Testis (tissue), 3 donors: ENCODE data around the gene PARP14. TPM values are rescaled to one million over a fixed set of nuclear protein-coding genes. Genes with fewer than 3 reads are reported as not detected.
"Not testable (repeated sequence)": the region's sequence is repeated elsewhere in the genome, so short reads cannot be mapped to it uniquely, and the experiment has no call there.

Experiments
- DNase-seq: peaks from one replicate; pipeline ENCODE4 v3.0.0-alpha.2; 2019
- H3K27ac ChIP-seq, 2 donors: fragments of 200-600 bp; sonication (generic); one replicate each; pipeline ENCODE4 v1.5.1; 2019
- H3K27me3 ChIP-seq: fragments of 200-600 bp; sonication (generic); one replicate; pipeline ENCODE4 v1.5.1; 2019
- H3K36me3 ChIP-seq: fragments of 200-600 bp; sonication (generic); one replicate; pipeline ENCODE4 v1.5.1; 2017; ENCODE audit warnings: low read depth; ENCODE audit errors: missing control alignments
- H3K4me1 ChIP-seq: fragments of 200-600 bp; sonication (generic); one replicate; pipeline ENCODE4 v1.5.1; 2019
- H3K4me3 ChIP-seq, 2 donors: fragments of 200-600 bp; sonication (generic); one replicate each; pipeline ENCODE4 v1.5.1; 2017 to 2019
- H3K9me3 ChIP-seq: fragments of 200-600 bp; sonication (generic); one replicate; pipeline ENCODE4 v1.5.1; 2017
- POLR2A ChIP-seq: fragments of 450-650 bp; IDR thresholded peaks from one replicate; pipeline ENCODE4 v1.6.1; 2017; ENCODE audit warnings: antibody characterized with exemption, mild to moderate bottlenecking, moderate library complexity
- WGBS, 2 donors: methylation state at CpG; one replicate each; pipeline ENCODE4 v1.1.5; 2018; 5-methylcytosine and 5-hydroxymethylcytosine counted together
- intact Hi-C: fragments of 100-400 bp; cut with DNase I; formaldehyde crosslinking; loops from one replicate; pipeline ENCODE4 v1.15.1; 2023; ENCODE audit warnings: low total_unique reads
- polyA plus RNA-seq: library from polyadenylated mRNA; stranded (reverse); fragments of 350-450 nt; fragmentation: Illumina TruSeq; extraction: RNeasy Lipid Tissue Mini Kit (QIAGEN cat#74804); gene quantifications from one replicate; pipeline ENCODE4 v1.2.3, GENCODE V29; 2014; ENCODE audit warnings: low read depth, low replicate concordance; ENCODE audit not compliant: insufficient read depth
- total RNA-seq, 2 donors: library from RNA; depleted of rRNA; stranded (reverse); fragments of >200 nt; gene quantifications; one replicate each; pipeline ENCODE4 v1.2.3, GENCODE V29; 2016
- TF ChIP-seq, protein P1 (sequence below), 3 experiments: fragments of 450-650 bp in 2 of 3; fragments of 200-600 bp in 1 of 3; sonication (generic) in 1 of 3; IDR thresholded peaks; one replicate each; pipeline ENCODE4 v1.5.1; 2016 to 2019; ENCODE audit warnings: antibody characterized with exemption in 3 of 3, mild to moderate bottlenecking in 2 of 3, moderate library complexity in 1 of 3

PARP14 gene
- total and polyA plus RNA-seq, 3 donors from 2014 or later = 8.8 to 18.2 (median 11.3) TPM

DNA sequence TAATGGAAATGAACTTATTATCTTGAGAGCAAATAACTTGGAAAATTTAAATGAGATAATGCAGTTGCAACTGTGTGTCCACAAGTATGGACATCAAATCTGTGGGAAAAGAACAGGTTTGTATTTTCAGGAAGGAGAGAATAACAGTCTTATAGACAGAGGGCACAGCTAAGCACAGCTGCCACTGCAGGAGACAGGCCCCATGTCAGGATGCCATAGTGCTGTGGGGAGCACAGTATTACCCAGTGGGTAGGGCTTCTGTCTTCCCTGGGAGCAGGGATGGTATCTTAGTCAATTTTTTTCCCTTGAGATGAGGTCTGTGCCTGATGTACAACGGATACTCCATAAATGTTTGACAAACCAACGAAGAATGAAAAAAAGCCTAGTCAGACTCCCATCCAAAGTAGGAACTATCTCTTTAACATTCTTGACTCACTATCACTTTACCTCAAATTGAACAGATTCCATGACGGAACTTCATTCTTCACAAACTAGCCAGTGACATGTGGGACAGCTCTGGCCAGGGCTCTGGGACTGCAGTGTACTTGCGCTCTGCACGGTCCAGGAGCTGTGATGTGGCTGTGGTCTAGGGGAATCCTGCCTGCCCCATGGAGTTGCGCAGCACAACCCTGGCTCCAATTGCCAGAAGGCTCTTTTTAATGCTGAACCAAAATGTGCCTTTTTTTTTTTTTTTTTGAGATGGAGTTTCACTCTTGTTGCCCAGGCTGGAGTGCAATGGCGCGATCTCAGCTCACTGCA, 48.3 kb downstream of the PARP14 start:
- Histone ChIP-seq H3K27me3 (no peaks in the 10 kb centered on the region), H3K9me3 (no peaks in the 10 kb centered on the region), H3K27ac (no peak overlapping the region), H3K4me3 (no peak overlapping the region), H3K4me1 (no peaks in the 10 kb centered on the region), H3K36me3 (no peaks in the 10 kb centered on the region)
- WGBS, 2 donors = 94 to 95% methylated on average over 8 of the region's 8 CpGs
- no peak for DNase-seq
- intact Hi-C loops = no loop called here
- no peak for TF ChIP-seq POLR2A

DNA sequence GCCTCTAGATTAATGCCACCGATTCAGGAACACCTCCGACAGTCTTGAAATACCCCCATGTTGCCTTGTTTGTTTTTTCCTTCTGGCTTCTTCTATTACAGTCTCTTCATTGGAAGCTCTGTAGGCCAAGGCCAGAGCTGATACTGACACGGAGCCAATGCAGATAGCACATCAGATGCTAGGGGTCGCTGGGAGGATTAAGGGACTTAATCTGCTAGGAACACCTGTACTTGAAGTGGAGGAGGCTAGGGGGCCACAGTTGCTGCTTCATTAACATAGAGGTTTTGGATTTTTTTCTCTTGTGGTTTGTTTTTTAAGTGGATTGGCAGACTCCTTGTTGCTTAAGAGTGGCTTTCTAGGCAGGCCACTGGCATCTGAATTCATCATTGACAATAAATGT, 49.6 kb downstream of the PARP14 start:
- no peak for DNase-seq
- Histone ChIP-seq H3K36me3 (no peaks in the 10 kb centered on the region), H3K4me3 (no peak overlapping the region), H3K9me3 (no peaks in the 10 kb centered on the region), H3K4me1 (no peaks in the 10 kb centered on the region), H3K27me3 (no peaks in the 10 kb centered on the region), H3K27ac (no peak overlapping the region)
- intact Hi-C loops = no loop called here
- WGBS, 2 donors = 55 to 56% methylated on average over 4 of the region's 4 CpGs
- TF ChIP-seq, protein P1, sequence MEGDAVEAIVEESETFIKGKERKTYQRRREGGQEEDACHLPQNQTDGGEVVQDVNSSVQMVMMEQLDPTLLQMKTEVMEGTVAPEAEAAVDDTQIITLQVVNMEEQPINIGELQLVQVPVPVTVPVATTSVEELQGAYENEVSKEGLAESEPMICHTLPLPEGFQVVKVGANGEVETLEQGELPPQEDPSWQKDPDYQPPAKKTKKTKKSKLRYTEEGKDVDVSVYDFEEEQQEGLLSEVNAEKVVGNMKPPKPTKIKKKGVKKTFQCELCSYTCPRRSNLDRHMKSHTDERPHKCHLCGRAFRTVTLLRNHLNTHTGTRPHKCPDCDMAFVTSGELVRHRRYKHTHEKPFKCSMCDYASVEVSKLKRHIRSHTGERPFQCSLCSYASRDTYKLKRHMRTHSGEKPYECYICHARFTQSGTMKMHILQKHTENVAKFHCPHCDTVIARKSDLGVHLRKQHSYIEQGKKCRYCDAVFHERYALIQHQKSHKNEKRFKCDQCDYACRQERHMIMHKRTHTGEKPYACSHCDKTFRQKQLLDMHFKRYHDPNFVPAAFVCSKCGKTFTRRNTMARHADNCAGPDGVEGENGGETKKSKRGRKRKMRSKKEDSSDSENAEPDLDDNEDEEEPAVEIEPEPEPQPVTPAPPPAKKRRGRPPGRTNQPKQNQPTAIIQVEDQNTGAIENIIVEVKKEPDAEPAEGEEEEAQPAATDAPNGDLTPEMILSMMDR (IDR thresholded peaks at IDR 0.05) = no peak

DNA sequence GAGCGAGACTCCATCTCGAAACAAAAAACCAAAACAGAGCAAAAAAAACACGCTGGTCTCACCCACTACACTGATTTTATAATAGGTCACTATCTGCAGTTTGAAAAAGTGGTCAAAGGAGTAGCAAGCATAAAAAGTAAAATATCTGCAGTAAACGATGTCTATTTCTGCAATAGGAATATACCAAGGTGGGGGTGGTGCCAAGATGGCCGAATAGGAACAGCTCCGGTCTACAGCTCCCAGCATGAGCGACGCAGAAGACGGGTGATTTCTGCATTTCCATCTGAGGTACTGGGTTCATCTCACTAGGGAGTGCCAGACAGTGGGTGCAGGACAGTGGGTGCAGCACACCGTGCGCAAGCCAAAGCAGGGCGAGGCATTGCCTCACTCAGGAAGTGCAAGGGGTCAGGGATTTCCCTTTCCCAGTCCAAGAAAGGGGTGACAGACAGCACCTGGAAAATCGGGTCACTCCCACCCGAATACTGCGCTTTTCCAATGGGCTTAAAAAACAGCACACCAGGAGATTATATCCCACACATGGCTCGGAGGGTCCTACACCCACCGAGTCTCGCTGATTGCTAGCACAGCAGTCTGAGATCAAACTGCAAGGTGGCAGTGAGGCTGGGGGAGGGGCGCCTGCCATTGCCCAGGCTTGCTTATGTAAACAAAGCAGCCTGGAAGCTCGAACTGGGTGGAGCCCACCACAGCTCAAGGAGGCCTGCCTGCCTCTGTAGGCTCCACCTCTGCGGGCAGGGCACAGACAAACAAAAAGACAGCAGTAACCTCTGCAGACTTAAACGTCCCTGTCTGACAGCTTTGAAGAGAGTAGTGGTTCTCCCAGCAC, 52.3 kb downstream of the PARP14 start:
- H3K36me3 ChIP-seq, H3K27ac ChIP-seq, H3K27me3 ChIP-seq, DNase-seq, H3K9me3 ChIP-seq, H3K4me3 ChIP-seq, H3K4me1 ChIP-seq, intact Hi-C loops: not testable (repeated sequence)
- WGBS, 2 donors = 92 to 95% methylated on average over 20 to 22 of the region's 22 CpGs

DNA sequence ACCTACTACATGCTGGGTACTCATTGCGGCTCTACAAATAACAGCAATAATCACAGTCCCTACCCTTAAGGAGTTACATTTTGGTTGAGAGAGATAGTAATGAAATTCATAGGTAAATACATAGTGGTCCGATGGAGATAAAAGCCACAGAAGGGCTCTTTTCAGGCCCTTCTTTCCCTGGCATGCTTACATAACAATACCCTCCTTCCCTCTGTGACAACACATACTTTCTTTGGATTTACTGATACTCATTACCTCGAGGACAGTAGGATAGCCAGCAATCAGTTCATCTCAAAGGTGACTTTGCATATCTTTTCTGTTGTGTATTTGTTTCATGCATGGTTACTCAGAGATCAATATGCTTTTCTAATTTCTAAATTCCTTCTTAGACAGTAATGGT, 58.5 kb downstream of the PARP14 start:
- no peak for TF ChIP-seq POLR2A
- TF ChIP-seq, protein P1 (IDR thresholded peaks at IDR 0.05) = no peak
- Histone ChIP-seq H3K4me3 (no peak overlapping the region), H3K27me3 (no peaks in the 10 kb centered on the region), H3K9me3 (no peaks in the 10 kb centered on the region), H3K27ac (no peak overlapping the region), H3K4me1 (no peaks in the 10 kb centered on the region), H3K36me3 (no peaks in the 10 kb centered on the region)
- DNase-seq = no peak
- intact Hi-C loops = no loop called here
- 82 to 90% methylated on average over 3 of the region's 3 CpGs for WGBS, 2 donors

DNA sequence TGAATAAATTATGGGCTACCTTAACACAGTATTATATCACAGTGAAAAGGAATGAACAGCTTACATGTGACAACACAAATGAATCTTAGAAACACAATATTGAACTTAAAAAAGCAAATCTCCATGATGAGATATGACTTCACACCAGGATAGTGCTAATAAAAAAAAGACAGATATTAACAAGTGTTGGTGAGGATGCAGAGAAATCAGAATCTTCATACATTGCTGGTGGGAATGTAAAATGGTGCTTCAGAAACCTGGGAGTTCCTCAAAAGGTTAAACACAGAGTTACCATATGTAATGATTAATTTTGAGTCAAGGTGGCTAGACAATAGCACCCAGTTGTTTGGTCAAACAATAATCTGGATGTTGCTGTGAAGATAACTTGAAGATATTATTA, 61.6 kb downstream of the PARP14 start:
- no peaks in the 10 kb centered on the region for H3K9me3 ChIP-seq
- H3K27me3 ChIP-seq = no peaks in the 10 kb centered on the region
- H3K4me3 ChIP-seq = no peak overlapping the region
- intact Hi-C loops = no loop called here
- H3K4me1 ChIP-seq = no peaks in the 10 kb centered on the region
- DNase-seq = no peak
- no peak for TF ChIP-seq POLR2A
- TF ChIP-seq, protein P1 (IDR thresholded peaks at IDR 0.05) = no peak
- H3K36me3 ChIP-seq = no peaks in the 10 kb centered on the region
- no peak overlapping the region for H3K27ac ChIP-seq
